NCI-H146 (cell line): ENCODE data around the gene ATG9A.

Source experiments
- DNase-seq: peaks from one replicate; lab custom pipeline; 2025; lab: John Stamatoyannopoulos, UW

ATG9A gene

GRCh38 chr2:219252900-219253752 is 23.7 kb upstream of the ATG9A start, which contains the start of gene TUBA4B:
Gene TUBA4B, plus strand, starts transcription at chr2:219253243. Its CDS starts 165 bp downstream, at chr2:219253408.
- DNase-seq = peak; percentile 37

GRCh38 chr2:219252570-219252899 is 23.1 kb upstream of the ATG9A start:
- DNase-seq = no peak

GRCh38 chr2:219252084-219252483 is 22.6 kb upstream of the ATG9A start:
- DNase-seq = peak; percentile 28

- DNase-seq = no peak
Observed at GRCh38 chr2:219251656-219252055, 22.2 kb upstream of the ATG9A start.

GRCh38 chr2:219250049-219250781 is 20.8 kb upstream of the ATG9A start:
- DNase-seq = no peak

- DNase-seq = no peak
Observed at GRCh38 chr2:219249203-219249980, 20.0 kb upstream of the ATG9A start.

GRCh38 chr2:219248845-219249202 is 19.4 kb upstream of the ATG9A start:
- DNase-seq = no peak

GRCh38 chr2:219247678-219248642 is 18.5 kb upstream of the ATG9A start:
- DNase-seq = no peak

- DNase-seq = no peak
Observed at GRCh38 chr2:219246559-219246958, 17.1 kb upstream of the ATG9A start.

GRCh38 chr2:219245899-219246230 is 16.4 kb upstream of the ATG9A start:
- no peak for DNase-seq

- peak; percentile 84 for DNase-seq
Observed at GRCh38 chr2:219245148-219245898, 15.9 kb upstream of the ATG9A start, which contains the start of the genes GLB1L and STK16. Gene GLB1L, minus strand, starts transcription at chr2:219245444. Its CDS starts 1,871 bp downstream, at chr2:219243573. Gene STK16, plus strand, starts transcription at chr2:219245479. Its CDS starts 521 bp downstream, at chr2:219246000.

- DNase-seq = no peak
Observed at GRCh38 chr2:219244789-219245147, 15.3 kb upstream of the ATG9A start.

- no peak for DNase-seq
Observed at GRCh38 chr2:219243291-219243761, 13.9 kb upstream of the ATG9A start.

GRCh38 chr2:219234331-219234730 is 4.9 kb upstream of the ATG9A start:
- DNase-seq = no peak

- DNase-seq = peak; percentile 33
Observed at GRCh38 chr2:219230059-219230540, 664 bp upstream of the ATG9A start.

- DNase-seq = no peak
Observed at GRCh38 chr2:219228911-219229304, 528 bp downstream of the ATG9A start.

- no peak for DNase-seq
Observed at GRCh38 chr2:219228041-219228910, 1.2 kb downstream of the ATG9A start.

GRCh38 chr2:219225350-219225749 is 4.1 kb downstream of the ATG9A start:
- DNase-seq = no peak
